Breast epithelium (tissue), 3 donors: ENCODE measurements around the gene SCN11A.

ENCODE experiments used
- POLR2A ChIP-seq: fragments of 450-650 bp; IDR thresholded peaks from one replicate; pipeline ENCODE4 v1.6.1; 2016; ENCODE audit warnings: antibody characterized with exemption, mild to moderate bottlenecking, moderate library complexity
- POLR2AphosphoS5 ChIP-seq, 3 donors: sonication (generic); formaldehyde crosslinking; IDR thresholded peaks; one replicate each; pipeline ENCODE4 v1.6.1; 2017; ENCODE audit warnings: antibody characterized with exemption in 3 of 3
- TF ChIP-seq, protein P1 (sequence below), 3 donors: fragments of 450-650 bp; IDR thresholded peaks; one replicate each; pipeline ENCODE4 v1.5.1; 2016 to 2017; ENCODE audit warnings: antibody characterized with exemption in 3 of 3, mild to moderate bottlenecking in 3 of 3, moderate library complexity in 3 of 3

DNA sequence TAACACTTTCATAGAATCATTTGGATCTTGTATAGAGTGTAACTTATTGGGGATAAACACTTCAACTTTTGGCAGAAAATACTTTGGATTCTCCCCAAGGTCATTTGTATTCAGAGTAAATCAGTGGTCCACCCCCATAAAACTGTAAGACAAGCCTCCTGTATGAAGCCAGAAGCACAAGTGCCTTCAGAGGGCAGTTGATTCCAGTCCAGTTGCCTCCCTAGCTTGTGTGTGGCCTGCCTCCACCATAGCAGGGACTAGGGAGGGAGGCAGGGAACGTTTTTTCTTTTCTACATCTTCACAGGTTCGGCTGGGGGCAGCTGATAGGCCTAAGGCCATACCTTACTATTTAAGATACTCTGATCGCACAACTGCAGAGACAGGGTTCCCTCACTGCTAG, 44.0 kb upstream of the SCN11A start:
- TF ChIP-seq POLR2AphosphoS5 (IDR thresholded peaks at IDR 0.05) (no peak), POLR2A (no peak)
- TF ChIP-seq, protein P1, sequence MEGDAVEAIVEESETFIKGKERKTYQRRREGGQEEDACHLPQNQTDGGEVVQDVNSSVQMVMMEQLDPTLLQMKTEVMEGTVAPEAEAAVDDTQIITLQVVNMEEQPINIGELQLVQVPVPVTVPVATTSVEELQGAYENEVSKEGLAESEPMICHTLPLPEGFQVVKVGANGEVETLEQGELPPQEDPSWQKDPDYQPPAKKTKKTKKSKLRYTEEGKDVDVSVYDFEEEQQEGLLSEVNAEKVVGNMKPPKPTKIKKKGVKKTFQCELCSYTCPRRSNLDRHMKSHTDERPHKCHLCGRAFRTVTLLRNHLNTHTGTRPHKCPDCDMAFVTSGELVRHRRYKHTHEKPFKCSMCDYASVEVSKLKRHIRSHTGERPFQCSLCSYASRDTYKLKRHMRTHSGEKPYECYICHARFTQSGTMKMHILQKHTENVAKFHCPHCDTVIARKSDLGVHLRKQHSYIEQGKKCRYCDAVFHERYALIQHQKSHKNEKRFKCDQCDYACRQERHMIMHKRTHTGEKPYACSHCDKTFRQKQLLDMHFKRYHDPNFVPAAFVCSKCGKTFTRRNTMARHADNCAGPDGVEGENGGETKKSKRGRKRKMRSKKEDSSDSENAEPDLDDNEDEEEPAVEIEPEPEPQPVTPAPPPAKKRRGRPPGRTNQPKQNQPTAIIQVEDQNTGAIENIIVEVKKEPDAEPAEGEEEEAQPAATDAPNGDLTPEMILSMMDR (IDR thresholded peaks at IDR 0.05), result no peak
